ENCODE data around the gene KBTBD13. TPM values are rescaled to one million over a fixed set of nuclear protein-coding genes. Genes with fewer than 3 reads are reported as not detected.

The KBTBD13 gene
- total RNA-seq, 3 donors from 2014 or later (not counting 1 experiment from before 2014, with no cell fraction given), result not detected

DNA sequence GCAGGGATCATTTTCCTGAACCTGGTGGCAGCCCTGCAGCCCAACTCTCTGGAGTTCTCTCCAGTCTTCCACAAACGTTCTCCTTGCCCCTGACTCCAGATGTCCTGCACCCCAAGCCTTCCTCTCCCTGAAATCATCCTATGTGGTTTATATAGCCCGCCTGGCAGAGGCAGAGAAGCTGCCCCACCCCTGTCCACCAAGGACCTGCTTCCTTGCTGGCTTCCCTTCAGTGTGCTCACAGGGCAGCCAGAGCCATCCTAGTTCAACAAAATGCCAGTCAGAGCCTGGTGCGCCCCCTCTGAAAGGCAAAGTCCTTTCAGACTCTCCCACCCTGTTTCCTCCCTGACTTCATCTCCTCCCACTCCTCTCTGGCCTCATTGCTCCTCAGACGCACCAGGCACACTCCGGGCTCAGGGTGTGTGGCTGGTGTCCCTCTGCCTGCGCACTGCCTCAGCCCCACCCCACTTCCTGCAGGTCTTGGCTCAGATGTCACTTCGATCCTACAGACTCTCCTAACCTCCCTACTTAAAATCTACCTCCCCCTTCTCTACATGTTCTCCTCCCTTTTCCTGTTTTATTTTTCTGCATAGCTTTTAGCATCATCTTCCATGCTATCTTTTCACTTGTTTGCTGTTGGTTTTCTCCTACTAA is 5.9 kb downstream of the KBTBD13 start:
- Histone ChIP-seq H3K27ac (ENCODE audit: low read length) (no peak overlapping the region), H3K36me3 (ENCODE audit: control insufficient read depth, insufficient read depth, low read length) (no peaks in the 10 kb centered on the region), H3K27me3 (ENCODE audit: control insufficient read depth, insufficient read depth, low read length) (peaks cover 14% of the 10 kb centered on the region), H3K4me1 (ENCODE audit: control insufficient read depth, insufficient read depth, low read length) (peaks cover 11% of the 10 kb centered on the region), H3K4me3 (ENCODE audit: low read length) (no peak overlapping the region), H3K9me3 (ENCODE audit: control insufficient read depth, insufficient read depth, low read length) (no peaks in the 10 kb centered on the region)
- Mint-ChIP-seq H3K9me3 (no peaks in the 10 kb centered on the region), H3K36me3 (no peaks in the 10 kb centered on the region), H3K4me3 (no peak overlapping the region), H3K27me3 (ENCODE audit: low read depth in 2 of 2) (peaks cover 43 to 56% of the 10 kb centered on the region in 2 donors), H3K4me1 (peaks cover 19 to 25% of the 10 kb centered on the region in 2 donors), H3K27ac (no peak overlapping the region)
- intact Hi-C loops (cut with micrococcal nuclease), result no loop called here
- WGBS (ENCODE audit: insufficient coverage), result 7% methylated on average over 7 of the region's 7 CpGs
- TF ChIP-seq, protein P1, sequence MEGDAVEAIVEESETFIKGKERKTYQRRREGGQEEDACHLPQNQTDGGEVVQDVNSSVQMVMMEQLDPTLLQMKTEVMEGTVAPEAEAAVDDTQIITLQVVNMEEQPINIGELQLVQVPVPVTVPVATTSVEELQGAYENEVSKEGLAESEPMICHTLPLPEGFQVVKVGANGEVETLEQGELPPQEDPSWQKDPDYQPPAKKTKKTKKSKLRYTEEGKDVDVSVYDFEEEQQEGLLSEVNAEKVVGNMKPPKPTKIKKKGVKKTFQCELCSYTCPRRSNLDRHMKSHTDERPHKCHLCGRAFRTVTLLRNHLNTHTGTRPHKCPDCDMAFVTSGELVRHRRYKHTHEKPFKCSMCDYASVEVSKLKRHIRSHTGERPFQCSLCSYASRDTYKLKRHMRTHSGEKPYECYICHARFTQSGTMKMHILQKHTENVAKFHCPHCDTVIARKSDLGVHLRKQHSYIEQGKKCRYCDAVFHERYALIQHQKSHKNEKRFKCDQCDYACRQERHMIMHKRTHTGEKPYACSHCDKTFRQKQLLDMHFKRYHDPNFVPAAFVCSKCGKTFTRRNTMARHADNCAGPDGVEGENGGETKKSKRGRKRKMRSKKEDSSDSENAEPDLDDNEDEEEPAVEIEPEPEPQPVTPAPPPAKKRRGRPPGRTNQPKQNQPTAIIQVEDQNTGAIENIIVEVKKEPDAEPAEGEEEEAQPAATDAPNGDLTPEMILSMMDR (IDR thresholded peaks at IDR 0.05), result no peak
- peak in 1 of 2 donors; percentile 40 for DNase-seq
- peak in 1 of 3 donors; percentile 62 for ATAC-seq

DNA sequence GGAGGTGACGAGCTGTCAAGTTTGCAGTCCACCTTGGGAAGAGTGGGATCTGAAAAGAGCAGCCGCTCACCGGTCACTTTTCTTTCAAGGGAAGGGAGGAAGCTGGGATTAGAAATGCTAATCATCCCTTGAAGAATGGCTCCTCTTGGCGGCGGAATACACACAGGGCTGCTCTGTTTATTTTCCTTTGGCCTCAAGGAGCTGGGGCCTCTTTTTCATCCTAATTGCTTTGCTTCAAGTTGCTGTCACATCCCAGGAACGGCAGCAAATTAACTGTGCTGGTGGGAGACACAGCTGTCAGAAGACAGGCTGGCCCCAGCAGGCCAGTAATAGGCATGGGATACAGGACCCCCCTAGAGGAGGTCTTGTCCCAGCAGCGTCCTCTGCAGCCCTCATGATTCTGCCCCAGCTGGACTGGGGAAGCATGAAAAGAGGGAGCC is 6.7 kb downstream of the KBTBD13 start:
- H3K9me3 ChIP-seq (ENCODE audit: control insufficient read depth, insufficient read depth, low read length), result no peaks in the 10 kb centered on the region
- H3K27ac ChIP-seq (ENCODE audit: low read length), result no peak overlapping the region
- intact Hi-C loops (cut with micrococcal nuclease), result no loop called here
- WGBS (ENCODE audit: insufficient coverage), result 89% methylated on average over 7 of the region's 7 CpGs
- H3K4me3 ChIP-seq (ENCODE audit: low read length), result no peak overlapping the region
- H3K36me3 Mint-ChIP-seq, result no peaks in the 10 kb centered on the region
- H3K4me1 ChIP-seq (ENCODE audit: control insufficient read depth, insufficient read depth, low read length), result peaks cover 7% of the 10 kb centered on the region
- H3K27me3 ChIP-seq (ENCODE audit: control insufficient read depth, insufficient read depth, low read length), result peaks cover 8% of the 10 kb centered on the region
- DNase-seq, result no peak
- no peak overlapping the region for H3K4me3 Mint-ChIP-seq
- no peak for ATAC-seq
- TF ChIP-seq, protein P1 (IDR thresholded peaks at IDR 0.05), result no peak
- no peaks in the 10 kb centered on the region for H3K36me3 ChIP-seq (ENCODE audit: control insufficient read depth, insufficient read depth, low read length)
- peaks cover 35 to 49% of the 10 kb centered on the region in 2 donors for H3K27me3 Mint-ChIP-seq (ENCODE audit: low read depth in 2 of 2)
- H3K27ac Mint-ChIP-seq, result no peak overlapping the region
- peaks cover 12 to 19% of the 10 kb centered on the region in 2 donors for H3K4me1 Mint-ChIP-seq
- no peaks in the 10 kb centered on the region for H3K9me3 Mint-ChIP-seq

DNA sequence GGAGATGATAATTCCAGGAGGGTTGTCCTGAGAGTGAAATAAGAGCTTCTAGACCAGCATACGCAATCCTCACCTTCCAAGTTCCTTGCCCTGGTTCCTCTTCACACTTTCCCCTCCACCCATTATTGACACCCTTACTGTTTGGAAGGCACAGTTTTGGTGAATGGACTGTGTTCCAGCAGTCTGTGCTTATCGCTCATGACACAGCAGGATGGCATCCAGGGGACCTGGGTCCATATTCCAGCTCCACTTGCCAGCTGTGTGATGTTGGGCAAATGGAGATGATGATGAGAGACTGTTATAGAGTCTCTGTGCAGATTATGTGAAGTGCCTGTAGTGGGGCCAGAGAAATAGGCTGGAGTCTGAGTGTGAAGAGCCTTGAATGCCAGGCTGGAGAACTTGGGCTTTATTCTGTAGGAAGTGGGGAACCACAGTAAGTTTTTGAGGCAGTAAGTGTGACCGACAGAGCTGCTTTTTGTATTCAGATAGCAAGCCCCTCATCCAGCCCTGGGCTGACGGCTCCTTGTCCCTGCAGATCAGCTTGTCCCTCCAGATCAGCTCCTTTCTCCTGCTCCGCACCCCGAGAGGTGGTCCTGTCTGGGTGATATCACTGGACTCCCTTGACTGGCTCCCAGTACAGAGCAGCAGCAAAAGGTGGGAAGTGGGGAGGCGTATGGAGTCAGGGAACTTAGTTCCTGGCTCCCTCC is 8.1 kb downstream of the KBTBD13 start:
- ATAC-seq (no peak), DNase-seq (no peak)

More for the DNA sequence above, 8.1 kb downstream of the KBTBD13 start:
- no peaks in the 10 kb centered on the region for H3K36me3 ChIP-seq (ENCODE audit: control insufficient read depth, insufficient read depth, low read length)
- no peak overlapping the region for H3K4me3 ChIP-seq (ENCODE audit: low read length)
- H3K4me3 Mint-ChIP-seq, result no peak overlapping the region
- no peaks in the 10 kb centered on the region for H3K36me3 Mint-ChIP-seq
- no peak overlapping the region for H3K27ac Mint-ChIP-seq
- H3K4me1 Mint-ChIP-seq, result peaks cover 11 to 19% of the 10 kb centered on the region in 2 donors
- peaks cover 7% of the 10 kb centered on the region for H3K4me1 ChIP-seq (ENCODE audit: control insufficient read depth, insufficient read depth, low read length)
- H3K9me3 Mint-ChIP-seq, result no peaks in the 10 kb centered on the region
- H3K9me3 ChIP-seq (ENCODE audit: control insufficient read depth, insufficient read depth, low read length), result no peaks in the 10 kb centered on the region
- peaks cover 26 to 38% of the 10 kb centered on the region in 2 donors for H3K27me3 Mint-ChIP-seq (ENCODE audit: low read depth in 2 of 2)
- intact Hi-C loops (cut with micrococcal nuclease), result no loop called here
- H3K27ac ChIP-seq (ENCODE audit: low read length), result no peak overlapping the region
- TF ChIP-seq, protein P1 (IDR thresholded peaks at IDR 0.05), result no peak
- 76% methylated on average over 6 of the region's 7 CpGs for WGBS (ENCODE audit: insufficient coverage)
- peaks cover 6% of the 10 kb centered on the region for H3K27me3 ChIP-seq (ENCODE audit: control insufficient read depth, insufficient read depth, low read length)

All from natural killer cell (primary cell).